ENCODE data around the gene NCOA3. TPM values are rescaled to one million over a fixed set of nuclear protein-coding genes. Genes with fewer than 3 reads are reported as not detected.
"Not testable (repeated sequence)": the region's sequence is repeated elsewhere in the genome, so short reads cannot be mapped to it uniquely, and the experiment has no call there.

NCOA3 gene
- polyA plus RNA-seq, 3 donors, result 13.5 to 21.8 (median 21.3) TPM

DNA sequence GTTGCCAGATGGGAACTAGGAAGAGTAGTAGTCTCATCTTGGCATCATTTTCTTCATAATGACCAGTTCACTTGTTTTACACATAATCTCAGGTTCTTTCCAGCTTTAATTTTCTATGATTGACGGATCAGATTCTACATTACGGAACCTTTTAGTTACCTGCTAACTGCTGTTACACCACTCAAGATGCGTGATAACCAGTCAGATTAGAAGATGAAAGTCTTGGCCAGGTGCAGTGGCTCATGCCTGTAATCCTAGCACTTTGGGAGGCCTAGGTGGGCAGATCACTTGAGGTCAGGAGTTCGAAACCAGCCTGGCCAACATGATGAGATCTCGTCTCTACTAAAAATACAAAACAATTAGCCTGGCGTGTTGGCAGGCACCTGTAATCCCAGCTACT is 92.5 kb downstream of the NCOA3 start:
- Histone ChIP-seq H3K9ac (ENCODE audit: insufficient read depth, low read length, poor library complexity, severe bottlenecking) (no peak overlapping the region), H4K20me1 (ENCODE audit: insufficient read depth, low read length) (peaks cover 100% of the 10 kb centered on the region), H3K27me3 (ENCODE audit: control insufficient read depth in 2 of 2, insufficient read depth in 2 of 2, low read length in 2 of 2) (no peaks in the 10 kb centered on the region), H3K9me3 (replicated peaks in 1 of 2; ENCODE audit: control insufficient read depth in 1 of 2, insufficient read depth in 1 of 2, low read length in 2 of 2) (no peaks in the 10 kb centered on the region), H3K36me3 (replicated peaks in 1 of 2; ENCODE audit: control insufficient read depth in 1 of 2, insufficient read depth in 2 of 2, low read length in 2 of 2) (peaks cover 5 to 53% of the 10 kb centered on the region in 2 donors), H2AFZ (ENCODE audit: insufficient read depth, low read depth, low read length, poor library complexity, severe bottlenecking) (no peak overlapping the region), H3K4me1 (ENCODE audit: control insufficient read depth in 1 of 2, insufficient read depth in 2 of 2, low read length in 2 of 2) (peaks cover 0 to 4% of the 10 kb centered on the region in 2 donors), H3K4me3 (replicated peaks in 1 of 3; ENCODE audit: low read depth in 2 of 3, low read length in 3 of 3) (no peak overlapping the region), H3K4me2 (replicated peaks; ENCODE audit: extremely low read depth, low read length, poor library complexity, severe bottlenecking) (no peak overlapping the region), H3K27ac (ENCODE audit: low read depth in 1 of 2, low read length in 2 of 2) (no peak overlapping the region), H3K79me2 (ENCODE audit: insufficient read depth, low read length) (peaks cover 76% of the 10 kb centered on the region)
- no CpG with 5 or more reads among the region's 6 CpGs for WGBS (ENCODE audit: insufficient coverage)
- Mint-ChIP-seq H3K9me3 (no peaks in the 10 kb centered on the region), H3K27ac (no peak overlapping the region), H3K4me1 (peaks cover 5% of the 10 kb centered on the region), H3K36me3 (peaks cover 23 to 55% of the 10 kb centered on the region in 2 donors), H3K4me3 (no peak overlapping the region), H3K27me3 (ENCODE audit: low read depth in 3 of 3) (peaks cover 0 to 2% (median 0%) of the 10 kb centered on the region in 3 donors)
- TF ChIP-seq, protein P1, sequence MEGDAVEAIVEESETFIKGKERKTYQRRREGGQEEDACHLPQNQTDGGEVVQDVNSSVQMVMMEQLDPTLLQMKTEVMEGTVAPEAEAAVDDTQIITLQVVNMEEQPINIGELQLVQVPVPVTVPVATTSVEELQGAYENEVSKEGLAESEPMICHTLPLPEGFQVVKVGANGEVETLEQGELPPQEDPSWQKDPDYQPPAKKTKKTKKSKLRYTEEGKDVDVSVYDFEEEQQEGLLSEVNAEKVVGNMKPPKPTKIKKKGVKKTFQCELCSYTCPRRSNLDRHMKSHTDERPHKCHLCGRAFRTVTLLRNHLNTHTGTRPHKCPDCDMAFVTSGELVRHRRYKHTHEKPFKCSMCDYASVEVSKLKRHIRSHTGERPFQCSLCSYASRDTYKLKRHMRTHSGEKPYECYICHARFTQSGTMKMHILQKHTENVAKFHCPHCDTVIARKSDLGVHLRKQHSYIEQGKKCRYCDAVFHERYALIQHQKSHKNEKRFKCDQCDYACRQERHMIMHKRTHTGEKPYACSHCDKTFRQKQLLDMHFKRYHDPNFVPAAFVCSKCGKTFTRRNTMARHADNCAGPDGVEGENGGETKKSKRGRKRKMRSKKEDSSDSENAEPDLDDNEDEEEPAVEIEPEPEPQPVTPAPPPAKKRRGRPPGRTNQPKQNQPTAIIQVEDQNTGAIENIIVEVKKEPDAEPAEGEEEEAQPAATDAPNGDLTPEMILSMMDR (IDR thresholded peaks at IDR 0.05), result no peak
- intact Hi-C loops (cut with micrococcal nuclease), result no loop called here
- no peak for DNase-seq

DNA sequence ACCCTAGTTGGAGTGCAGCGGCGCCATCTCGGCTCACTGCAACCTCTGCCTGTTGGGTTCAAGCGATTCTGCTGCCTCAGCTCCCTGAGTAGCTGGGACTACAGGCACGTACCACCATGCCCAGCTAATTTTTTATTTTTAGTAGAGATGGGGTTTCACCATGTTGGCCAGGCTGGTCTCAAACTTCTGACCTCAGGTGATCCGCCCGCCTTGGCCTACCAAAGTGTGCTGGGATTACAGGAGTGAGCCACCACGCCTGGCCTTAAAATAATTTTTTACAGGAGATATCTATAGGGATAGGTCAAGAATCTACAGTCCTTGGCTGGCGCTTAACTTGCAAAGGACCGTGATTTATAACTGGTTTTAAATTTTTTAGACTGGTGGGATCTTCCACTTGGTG is 93.5 kb downstream of the NCOA3 start:
- DNase-seq; H3K4me2 ChIP-seq (replicated peaks; ENCODE audit: extremely low read depth, low read length, poor library complexity, severe bottlenecking); H3K27me3 Mint-ChIP-seq (ENCODE audit: low read depth in 3 of 3); H3K27ac Mint-ChIP-seq; intact Hi-C loops (cut with micrococcal nuclease); H2AFZ ChIP-seq (ENCODE audit: insufficient read depth, low read depth, low read length, poor library complexity, severe bottlenecking); H3K27me3 ChIP-seq (ENCODE audit: control insufficient read depth in 2 of 2, insufficient read depth in 2 of 2, low read length in 2 of 2); H3K27ac ChIP-seq (ENCODE audit: low read depth in 1 of 2, low read length in 2 of 2); H3K9ac ChIP-seq (ENCODE audit: insufficient read depth, low read length, poor library complexity, severe bottlenecking); H3K9me3 ChIP-seq (replicated peaks in 1 of 2; ENCODE audit: control insufficient read depth in 1 of 2, insufficient read depth in 1 of 2, low read length in 2 of 2); H3K4me3 ChIP-seq (replicated peaks in 1 of 3; ENCODE audit: low read depth in 2 of 3, low read length in 3 of 3); H3K4me3 Mint-ChIP-seq; H3K9me3 Mint-ChIP-seq: not testable (repeated sequence)
- Histone ChIP-seq H3K79me2 (ENCODE audit: insufficient read depth, low read length) (peaks cover 73% of the 10 kb centered on the region), H3K36me3 (replicated peaks in 1 of 2; ENCODE audit: control insufficient read depth in 1 of 2, insufficient read depth in 2 of 2, low read length in 2 of 2) (peaks cover 5 to 50% of the 10 kb centered on the region in 2 donors), H4K20me1 (ENCODE audit: insufficient read depth, low read length) (peaks cover 99% of the 10 kb centered on the region), H3K4me1 (ENCODE audit: control insufficient read depth in 1 of 2, insufficient read depth in 2 of 2, low read length in 2 of 2) (peaks cover 0 to 12% of the 10 kb centered on the region in 2 donors)
- WGBS (ENCODE audit: insufficient coverage), result 98% methylated on average over 9 of the region's 10 CpGs
- peaks cover 21 to 50% of the 10 kb centered on the region in 2 donors for H3K36me3 Mint-ChIP-seq
- peaks cover 13% of the 10 kb centered on the region for H3K4me1 Mint-ChIP-seq

Data from CD14-positive monocyte (primary cell).